ENCODE data around the gene ATXN3L. TPM values are rescaled to one million over a fixed set of nuclear protein-coding genes. Genes with fewer than 3 reads are reported as not detected.

Gene ATXN3L
- total RNA-seq, 1 experiment from 2014 or later, result not detected

GRCh38 chrX:13295841-13296240 is 24.0 kb downstream of the ATXN3L start:
- DNase-seq (no peak), ATAC-seq (no peak)
- no peak overlapping the region for H3K4me2 ChIP-seq (ENCODE audit: low read length)
- H4K20me1 ChIP-seq (ENCODE audit: low read length), result no peaks in the 10 kb centered on the region
- no peaks in the 10 kb centered on the region for H3K36me3 ChIP-seq (ENCODE audit: low read depth, low read length)
- H3K4me3 ChIP-seq (ENCODE audit: low read length), result no peak overlapping the region
- no peak overlapping the region for H3K27ac ChIP-seq (ENCODE audit: low read length)
- no TSS peak for BruUV-seq (replicated peaks)
- H3K9me3 ChIP-seq (ENCODE audit: low read length), result no peaks in the 10 kb centered on the region
- no peaks in the 10 kb centered on the region for H3K79me2 ChIP-seq (ENCODE audit: low read length)
- CTCF ChIA-PET, result no interaction called here
- peaks cover 11% of the 10 kb centered on the region; the same call in 1 of the 2 replicates for H3K4me1 ChIP-seq (ENCODE audit: insufficient read depth, low read length)
- POLR2A ChIA-PET (ENCODE audit: unreplicated experiment), result no interaction called here
- H3K27me3 ChIP-seq (ENCODE audit: low read length), result no peaks in the 10 kb centered on the region
- TF ChIP-seq, protein P1, sequence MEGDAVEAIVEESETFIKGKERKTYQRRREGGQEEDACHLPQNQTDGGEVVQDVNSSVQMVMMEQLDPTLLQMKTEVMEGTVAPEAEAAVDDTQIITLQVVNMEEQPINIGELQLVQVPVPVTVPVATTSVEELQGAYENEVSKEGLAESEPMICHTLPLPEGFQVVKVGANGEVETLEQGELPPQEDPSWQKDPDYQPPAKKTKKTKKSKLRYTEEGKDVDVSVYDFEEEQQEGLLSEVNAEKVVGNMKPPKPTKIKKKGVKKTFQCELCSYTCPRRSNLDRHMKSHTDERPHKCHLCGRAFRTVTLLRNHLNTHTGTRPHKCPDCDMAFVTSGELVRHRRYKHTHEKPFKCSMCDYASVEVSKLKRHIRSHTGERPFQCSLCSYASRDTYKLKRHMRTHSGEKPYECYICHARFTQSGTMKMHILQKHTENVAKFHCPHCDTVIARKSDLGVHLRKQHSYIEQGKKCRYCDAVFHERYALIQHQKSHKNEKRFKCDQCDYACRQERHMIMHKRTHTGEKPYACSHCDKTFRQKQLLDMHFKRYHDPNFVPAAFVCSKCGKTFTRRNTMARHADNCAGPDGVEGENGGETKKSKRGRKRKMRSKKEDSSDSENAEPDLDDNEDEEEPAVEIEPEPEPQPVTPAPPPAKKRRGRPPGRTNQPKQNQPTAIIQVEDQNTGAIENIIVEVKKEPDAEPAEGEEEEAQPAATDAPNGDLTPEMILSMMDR (conservative IDR thresholded peaks at IDR 0.05; ENCODE audit: low read depth, low read length), result no peak
- TF ChIP-seq EZH2 (IDR thresholded peaks at IDR 0.05; ENCODE audit: low read length, unreplicated experiment) (no peak), EZH2phosphoT487 (IDR thresholded peaks at IDR 0.05; ENCODE audit: borderline replicate concordance, low read length) (no peak)
- no peak overlapping the region for H3K9ac ChIP-seq (ENCODE audit: low read length)
- no peaks in the 10 kb centered on the region for H3K9me2 ChIP-seq (replicated peaks; ENCODE audit: low read length)
- intact Hi-C loops (cut with micrococcal nuclease), result no loop called here
- H3F3A ChIP-seq (ENCODE audit: low read length, unreplicated experiment), result no peaks in the 10 kb centered on the region
- no peak overlapping the region for H2AFZ ChIP-seq (ENCODE audit: low read length)

DNA sequence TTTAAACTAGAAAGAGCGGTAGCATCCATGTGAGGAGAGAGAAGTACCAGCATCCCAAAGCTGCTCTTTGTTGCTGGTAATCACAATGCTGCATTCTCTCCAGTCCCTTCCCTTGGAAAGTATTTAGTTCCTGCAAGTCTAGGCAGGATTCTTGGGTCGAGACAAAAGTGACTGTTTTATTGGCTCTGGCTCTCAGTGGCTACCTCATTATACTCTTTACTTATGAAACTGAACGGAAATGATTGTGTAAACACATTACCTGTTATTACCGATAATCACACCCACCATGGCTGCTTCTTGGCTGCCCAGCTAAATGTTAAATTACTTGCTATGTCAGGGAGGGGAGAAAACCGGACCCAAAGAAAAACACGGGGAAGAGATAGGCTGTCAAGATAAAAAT is 26.2 kb downstream of the ATXN3L start:
- Histone ChIP-seq H3K4me1 (ENCODE audit: insufficient read depth, low read length) (no peaks in the 10 kb centered on the region), H3K4me3 (ENCODE audit: low read length) (no peak overlapping the region), H3K9me3 (ENCODE audit: low read length) (no peaks in the 10 kb centered on the region), H3K27me3 (ENCODE audit: low read length) (no peaks in the 10 kb centered on the region), H3K27ac (ENCODE audit: low read length) (no peak overlapping the region), H3K36me3 (ENCODE audit: low read depth, low read length) (no peaks in the 10 kb centered on the region), H2AFZ (ENCODE audit: low read length) (peak overlapping the region; percentile 38), H3K9me2 (replicated peaks; ENCODE audit: low read length) (no peaks in the 10 kb centered on the region), H4K20me1 (ENCODE audit: low read length) (no peaks in the 10 kb centered on the region), H3K9ac (ENCODE audit: low read length) (no peak overlapping the region), H3K79me2 (ENCODE audit: low read length) (no peaks in the 10 kb centered on the region), H3K4me2 (ENCODE audit: low read length) (no peak overlapping the region), H3F3A (ENCODE audit: low read length, unreplicated experiment) (no peaks in the 10 kb centered on the region)
- TF ChIP-seq EZH2 (IDR thresholded peaks at IDR 0.05; ENCODE audit: low read length, unreplicated experiment) (no peak), EZH2phosphoT487 (IDR thresholded peaks at IDR 0.05; ENCODE audit: borderline replicate concordance, low read length) (no peak)
- TF ChIP-seq, protein P1 (conservative IDR thresholded peaks at IDR 0.05; ENCODE audit: low read depth, low read length), result no peak
- POLR2A ChIA-PET (ENCODE audit: unreplicated experiment), result no interaction called here
- CTCF ChIA-PET, result no interaction called here
- DNase-seq, result peak; percentile 3
- no TSS peak for BruUV-seq (replicated peaks)
- ATAC-seq, result no peak
- intact Hi-C loops (cut with micrococcal nuclease), result no loop called here

DNA sequence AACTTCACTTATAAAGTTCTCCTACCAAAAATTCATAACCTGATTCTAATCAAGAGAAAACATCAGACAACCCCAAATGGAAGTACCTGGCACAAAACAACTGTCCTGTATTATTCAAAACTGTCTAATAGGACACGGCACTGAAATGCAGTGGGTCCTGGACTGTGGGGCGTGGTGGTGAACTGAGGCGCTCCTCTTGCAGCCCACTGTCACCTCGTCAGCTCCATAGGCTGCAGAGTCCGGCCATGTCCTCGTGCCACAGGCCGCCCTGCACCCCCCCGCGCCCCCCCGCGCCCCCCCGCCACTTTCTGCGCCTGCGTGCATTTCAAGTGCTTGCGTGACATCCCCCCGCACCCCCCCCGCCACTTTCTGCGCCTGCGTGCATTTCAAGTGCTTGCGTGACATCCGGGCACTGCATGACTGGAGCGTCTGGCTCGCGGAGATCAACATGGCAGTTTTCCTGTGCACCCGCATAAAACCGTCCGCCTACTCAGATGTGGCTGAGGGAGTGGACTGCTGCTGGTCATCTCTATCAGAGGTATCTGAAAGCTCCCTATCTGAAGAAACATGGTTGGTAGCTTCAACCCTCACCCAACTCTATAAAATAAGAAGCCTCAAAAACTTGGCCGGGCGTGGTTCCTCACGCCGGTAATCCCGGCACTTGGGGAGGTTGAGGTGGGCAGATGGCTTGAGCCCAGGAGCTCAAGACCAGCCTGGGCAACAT is 28.8 kb downstream of the ATXN3L start:
- intact Hi-C loops (cut with micrococcal nuclease), result no loop called here
- Histone ChIP-seq H3K4me3 (ENCODE audit: low read length) (no peak overlapping the region), H2AFZ (ENCODE audit: low read length) (no peak overlapping the region), H3K9me2 (replicated peaks; ENCODE audit: low read length) (no peaks in the 10 kb centered on the region), H3K27ac (ENCODE audit: low read length) (no peak overlapping the region), H3K4me2 (ENCODE audit: low read length) (no peak overlapping the region), H3K27me3 (ENCODE audit: low read length) (no peaks in the 10 kb centered on the region), H3F3A (ENCODE audit: low read length, unreplicated experiment) (no peaks in the 10 kb centered on the region), H3K79me2 (ENCODE audit: low read length) (no peaks in the 10 kb centered on the region), H3K9ac (ENCODE audit: low read length) (no peak overlapping the region), H3K9me3 (ENCODE audit: low read length) (no peaks in the 10 kb centered on the region), H3K36me3 (ENCODE audit: low read depth, low read length) (no peaks in the 10 kb centered on the region), H3K4me1 (ENCODE audit: insufficient read depth, low read length) (peaks cover 8% of the 10 kb centered on the region; the same call in 1 of the 2 replicates), H4K20me1 (ENCODE audit: low read length) (no peaks in the 10 kb centered on the region)
- CTCF ChIA-PET, result no interaction called here
- no peak for DNase-seq
- POLR2A ChIA-PET (ENCODE audit: unreplicated experiment), result no interaction called here
- no TSS peak for BruUV-seq (replicated peaks)
- no peak for ATAC-seq
- no peak for TF ChIP-seq EZH2phosphoT487 (IDR thresholded peaks at IDR 0.05; ENCODE audit: borderline replicate concordance, low read length)
- no peak for TF ChIP-seq EZH2 (IDR thresholded peaks at IDR 0.05; ENCODE audit: low read length, unreplicated experiment)
- TF ChIP-seq, protein P1 (conservative IDR thresholded peaks at IDR 0.05; ENCODE audit: low read depth, low read length), result no peak

Measured in PC-3 (cell line).